Right ventricle myocardium inferior (tissue), 1 donor: ENCODE results near the gene C1QTNF12. TPM values are rescaled to one million over a fixed set of nuclear protein-coding genes. Genes with fewer than 3 reads are reported as not detected.
A peak's percentile ranks its signal among the peaks of the same experiment; 100 is the strongest.

Source experiments
- ATAC-seq: fragments of 200-7000 bp; cut with Tn5 transposase; one replicate; pipeline ENCODE4 v1.9.1; 2020; ENCODE audit warnings: mild to moderate bottlenecking, moderate library complexity
- DNase-seq: peaks from one replicate; pipeline ENCODE4 v3.0.0; 2021; ENCODE audit errors: missing footprints
- intact Hi-C: fragments of 100-400 bp; cut with DNase I; formaldehyde crosslinking; loops from one replicate; pipeline ENCODE4 v1.11.0; 2022
- total RNA-seq: library from RNA; stranded (reverse); fragmentation: NEBNext Ultra II Directional; extraction: Animal tissue kit (Norgen Biotek cat#: 25700); gene quantifications from one replicate; pipeline ENCODE4 v1.2.1, GENCODE V29; 2021
- donor health status: DM: no; HTN: yes; CAD: no; lungs with severe emphysema.

The C1QTNF12 gene
- total RNA-seq, 1 donor from 2014 or later: 0.57 TPM

DNA sequence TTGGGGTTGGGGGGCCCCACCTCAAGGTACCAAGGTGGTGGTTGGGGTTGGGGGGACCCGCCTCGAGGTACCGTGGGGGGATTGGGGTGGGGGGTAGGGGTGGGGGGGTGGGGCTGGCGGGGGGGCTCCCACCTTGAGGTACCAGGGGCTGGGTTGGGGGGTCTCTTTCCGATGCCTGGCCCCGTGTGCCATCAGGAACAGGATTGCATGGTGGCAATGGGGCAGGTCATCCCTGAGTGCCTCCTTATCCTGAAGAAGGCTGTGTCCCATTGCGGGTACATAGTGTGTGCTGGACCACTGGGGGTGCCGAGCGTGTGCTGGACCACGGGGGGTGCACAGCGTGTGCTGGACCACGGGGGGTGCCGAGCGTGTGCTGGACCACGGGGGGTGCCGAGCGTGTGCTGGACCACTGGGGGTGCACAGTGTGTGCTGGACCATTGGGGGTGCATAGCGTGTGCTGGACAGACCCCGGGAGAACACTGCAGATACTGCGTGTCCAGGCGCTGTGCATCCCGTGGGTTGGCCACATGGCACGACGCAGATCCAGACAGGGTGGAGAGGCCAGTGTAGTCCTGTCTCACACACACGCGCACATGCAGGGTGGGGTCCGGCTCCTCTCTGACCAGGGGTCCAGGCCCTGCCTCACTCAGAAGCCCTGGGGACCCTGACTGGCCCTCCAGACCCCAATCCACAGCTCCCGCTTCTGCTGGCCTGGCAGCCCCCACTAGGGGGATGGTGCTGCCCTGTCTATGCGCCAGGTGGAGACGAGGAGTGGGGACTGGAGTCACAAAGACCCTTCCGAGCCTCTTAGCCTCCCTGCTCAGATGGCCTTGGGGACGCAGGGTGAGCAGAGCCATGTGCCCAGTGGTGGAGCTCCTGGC, 37.9 kb upstream of the C1QTNF12 start:
- ATAC-seq (no peak), DNase-seq (peak; percentile 49)
- intact Hi-C loops: no loop called here

DNA sequence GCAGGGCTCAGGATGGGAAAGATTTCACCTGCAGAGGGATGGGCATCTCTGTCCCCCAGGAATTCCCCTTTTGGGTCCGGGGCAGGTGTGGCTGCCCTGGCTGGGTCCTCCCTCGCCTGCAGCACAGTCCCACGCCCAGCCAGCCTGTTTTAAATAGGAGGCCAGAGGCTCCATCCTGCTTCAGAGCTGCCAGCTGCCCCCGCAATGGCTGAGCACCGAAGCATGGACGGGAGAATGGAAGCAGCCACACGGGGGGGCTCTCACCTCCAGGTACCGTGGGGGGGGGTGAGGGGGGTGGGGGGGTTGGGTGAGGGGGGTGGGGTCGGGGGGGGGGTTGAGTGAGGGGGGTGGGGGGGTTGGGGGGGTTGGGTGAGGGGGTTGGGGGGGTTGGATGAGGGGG, 37.3 kb upstream of the C1QTNF12 start:
- DNase-seq (peak; percentile 18), ATAC-seq (no peak)
- intact Hi-C loops: no loop called here

DNA sequence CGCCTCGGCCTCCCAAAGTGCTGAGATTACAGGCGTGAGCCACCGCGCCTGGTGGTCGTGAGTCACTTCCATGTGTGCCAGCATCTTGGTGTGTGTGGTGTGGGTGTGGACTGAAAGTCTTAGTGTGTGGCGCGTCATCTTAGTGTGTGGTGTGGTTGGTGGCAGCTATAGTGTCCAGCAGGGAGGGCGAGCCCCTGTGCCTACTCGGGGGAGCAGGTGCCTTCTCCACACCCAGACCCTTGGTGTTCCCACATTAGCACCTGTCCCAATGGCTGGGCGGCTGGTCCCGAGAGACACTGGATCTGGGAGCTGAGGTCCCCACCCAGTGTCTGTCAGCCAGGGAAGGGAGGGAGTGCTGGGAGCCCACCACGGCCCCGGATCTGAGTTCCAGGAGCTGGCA, 36.5 kb upstream of the C1QTNF12 start:
- DNase-seq (peak; percentile 65), ATAC-seq (no peak)
- intact Hi-C loops: no loop called here

DNA sequence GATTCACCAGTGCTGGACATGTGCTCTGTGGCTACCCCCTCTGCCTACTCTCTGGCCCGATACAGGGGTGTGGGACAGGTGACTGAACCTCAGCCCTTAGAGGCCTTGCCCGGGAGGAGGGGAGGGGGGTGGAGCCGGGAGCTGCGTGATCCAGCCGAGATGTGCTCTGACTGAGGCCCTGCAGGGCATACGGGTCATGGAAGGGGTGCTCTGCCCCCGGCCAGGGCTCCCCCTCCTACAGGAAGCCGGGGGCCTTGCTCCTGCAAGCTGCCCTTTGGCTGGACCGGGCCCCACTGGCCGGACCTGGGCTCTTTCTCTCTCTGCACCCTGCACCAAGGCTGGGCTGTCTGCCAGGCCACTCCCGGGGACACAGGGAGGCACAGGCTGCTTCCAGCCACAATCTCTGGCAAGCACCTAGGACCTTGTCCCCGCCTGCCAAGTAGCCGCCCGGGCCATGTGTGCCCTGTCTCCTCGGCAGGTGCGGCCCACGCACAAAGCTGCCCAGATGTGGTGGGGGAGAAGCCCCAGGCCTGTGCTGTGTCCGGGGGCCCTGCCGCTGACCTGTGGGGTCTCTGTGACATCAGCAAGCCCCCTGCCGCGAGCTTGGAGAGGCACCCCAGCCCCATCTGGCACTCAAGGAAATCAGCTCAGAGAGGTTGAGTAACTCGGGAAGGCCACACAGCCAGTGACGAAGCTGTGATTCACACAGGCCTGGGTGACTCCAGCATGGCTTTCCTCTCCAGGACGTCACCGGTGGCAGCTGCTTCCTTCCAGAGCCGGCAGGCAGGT, 35.2 kb upstream of the C1QTNF12 start:
- intact Hi-C loops: no loop called here
- peak; percentile 89 for DNase-seq
- ATAC-seq: peak; percentile 90

DNA sequence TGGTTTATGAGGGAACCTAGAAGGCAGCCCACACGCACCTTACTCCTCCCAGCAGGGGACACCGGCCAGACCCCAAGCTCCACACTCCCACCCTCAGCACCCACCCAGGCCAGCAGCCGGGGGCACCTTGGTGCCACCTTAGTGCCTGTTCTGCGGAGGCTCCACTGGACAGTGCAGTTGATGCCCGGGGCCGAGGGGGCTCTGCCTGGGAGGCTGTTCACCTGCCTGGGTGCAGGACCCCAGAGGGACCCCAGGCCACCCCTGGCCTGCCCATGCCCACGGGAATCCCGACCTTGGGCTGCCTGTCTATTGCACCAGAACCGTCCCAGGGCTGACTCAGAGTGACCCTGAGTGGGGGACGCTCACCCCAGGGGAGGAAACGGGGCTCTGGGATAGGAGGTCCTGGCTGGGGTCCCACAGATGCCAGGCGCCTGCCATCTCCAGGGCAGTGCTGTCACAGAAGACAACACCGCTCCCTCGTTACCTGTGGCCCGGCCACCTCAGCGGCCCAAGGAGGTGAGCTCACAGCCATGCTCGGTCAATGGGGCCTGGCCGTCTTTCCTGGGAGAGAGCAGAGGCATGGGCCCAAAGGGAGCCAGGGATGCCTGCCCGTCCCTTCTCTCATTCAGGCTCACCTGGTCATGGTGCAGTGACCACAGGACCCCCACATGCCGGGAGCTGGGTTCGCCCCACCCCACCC, 34.4 kb upstream of the C1QTNF12 start:
- DNase-seq (peak; percentile 60), ATAC-seq (no peak)
- intact Hi-C loops: no loop called here

DNA sequence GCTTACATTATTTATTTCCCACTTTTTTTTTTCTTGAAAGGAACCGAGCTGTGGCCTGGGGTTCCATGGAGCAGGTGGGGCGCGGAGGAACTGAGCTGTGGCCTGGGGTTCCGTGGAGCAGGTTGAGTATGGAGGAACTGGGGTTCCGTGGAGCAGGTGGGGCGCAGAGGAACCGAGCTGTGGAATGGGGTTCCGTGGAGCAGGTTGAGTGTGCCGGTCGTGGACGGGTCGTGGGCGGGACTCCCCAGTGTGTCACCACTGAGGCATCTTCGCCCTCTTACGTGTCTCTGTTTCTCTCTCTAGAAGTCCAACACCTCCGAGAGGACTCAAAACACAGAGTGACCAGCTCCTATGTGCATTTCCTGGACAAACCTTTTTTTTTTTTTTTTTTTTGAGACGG, 32.5 kb upstream of the C1QTNF12 start:
- intact Hi-C loops: no loop called here
- ATAC-seq (no peak), DNase-seq (no peak)

DNA sequence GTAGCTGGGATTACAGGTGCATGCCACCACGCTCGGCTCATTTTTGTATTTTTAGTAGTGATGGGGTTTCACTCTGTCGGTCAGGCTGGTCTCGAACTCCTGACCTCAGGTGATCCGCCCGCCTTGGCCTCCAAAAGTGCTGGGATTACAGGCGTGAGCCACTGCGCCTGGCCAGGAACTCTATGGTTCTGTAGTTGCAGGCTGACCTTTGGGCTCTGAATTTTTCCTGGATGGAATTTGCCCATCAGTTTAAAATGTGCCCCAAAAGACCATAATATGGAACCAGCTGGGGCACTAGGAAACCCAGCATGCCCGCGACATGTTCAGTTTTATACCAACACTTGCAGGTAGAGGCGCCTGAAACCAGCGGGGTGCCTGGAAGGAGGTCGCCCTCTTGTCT, 32.1 kb upstream of the C1QTNF12 start:
- DNase-seq (no peak), ATAC-seq (no peak)
- intact Hi-C loops: no loop called here

DNA sequence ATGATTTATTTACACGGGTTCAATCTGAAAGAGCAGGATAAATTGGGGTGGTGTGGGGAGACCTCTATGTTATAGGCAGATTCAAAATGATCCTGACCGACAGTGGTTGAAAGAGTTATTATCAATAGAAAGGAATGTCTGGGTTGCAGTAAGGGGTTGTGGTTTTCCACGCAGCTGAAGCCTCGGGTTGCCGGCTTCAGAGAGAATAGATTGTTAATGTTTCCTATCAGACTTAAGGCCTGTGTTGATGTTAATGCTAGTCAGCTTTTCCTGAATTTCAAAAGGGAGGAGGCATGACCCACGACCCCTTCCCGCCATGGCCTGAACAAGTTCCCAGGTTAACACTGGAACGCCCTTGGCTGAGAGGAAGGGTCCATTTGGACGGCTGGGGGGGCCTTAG, 29.3 kb upstream of the C1QTNF12 start:
- intact Hi-C loops: no loop called here
- ATAC-seq (no peak), DNase-seq (no peak)

DNA sequence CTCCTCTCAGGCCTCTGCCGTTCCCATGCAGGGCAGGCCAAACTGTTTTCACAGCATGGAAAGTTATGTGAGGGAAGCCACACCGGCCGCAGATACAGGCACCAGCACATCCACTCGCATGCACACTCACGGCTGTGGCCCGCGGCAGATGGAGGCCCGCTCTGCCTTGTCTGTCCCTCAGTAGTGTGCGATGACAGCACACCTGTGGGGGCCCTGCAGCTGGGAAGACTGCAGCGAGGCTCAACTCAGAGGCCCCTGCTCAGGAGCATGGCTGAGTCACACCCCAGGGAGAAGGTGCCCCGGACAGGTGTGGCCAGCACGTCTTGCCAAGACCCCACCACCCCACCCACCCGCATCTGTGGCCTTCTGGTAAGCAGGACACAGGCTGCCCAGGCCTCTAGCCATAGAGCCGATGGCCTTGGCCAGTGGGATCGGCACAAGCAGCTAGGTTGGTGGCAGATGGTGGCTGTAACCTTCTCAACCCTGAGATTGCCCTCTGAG, 28.5 kb upstream of the C1QTNF12 start:
- intact Hi-C loops: no loop called here
- DNase-seq (peak; percentile 56), ATAC-seq (no peak)

DNA sequence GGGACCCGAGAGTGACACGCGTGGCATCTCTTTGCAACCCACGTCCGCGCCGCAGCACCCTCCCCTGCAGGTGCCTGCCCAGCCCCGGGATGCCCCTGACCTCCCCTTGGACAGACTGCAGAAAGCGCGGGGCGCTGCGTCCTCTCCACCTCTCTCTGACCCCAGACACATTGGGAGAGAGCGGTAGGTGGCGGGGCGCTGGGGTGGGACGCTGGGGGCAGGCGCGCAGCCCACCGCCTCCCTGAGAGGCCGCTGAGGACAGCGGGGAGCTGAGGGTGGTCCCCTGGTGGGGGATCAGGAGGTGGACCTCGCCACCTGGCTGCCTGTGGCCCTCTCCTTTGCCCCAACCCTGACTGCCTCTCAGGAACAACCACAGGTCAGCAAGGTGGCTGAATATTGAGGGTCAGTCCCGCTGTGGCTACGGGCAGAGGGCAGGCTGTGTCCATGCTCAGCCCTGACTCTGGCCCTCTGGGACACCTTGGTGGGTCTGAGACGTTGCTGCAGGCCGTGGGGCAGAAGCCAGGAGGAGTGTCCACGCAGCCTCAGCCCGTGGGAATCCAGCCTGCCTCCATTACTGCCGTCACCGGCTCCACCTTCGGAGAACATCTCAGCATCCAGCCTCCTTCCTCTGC, 27.9 kb upstream of the C1QTNF12 start:
- ATAC-seq (peak; percentile 51), DNase-seq (no peak)
- intact Hi-C loops: no loop called here

DNA sequence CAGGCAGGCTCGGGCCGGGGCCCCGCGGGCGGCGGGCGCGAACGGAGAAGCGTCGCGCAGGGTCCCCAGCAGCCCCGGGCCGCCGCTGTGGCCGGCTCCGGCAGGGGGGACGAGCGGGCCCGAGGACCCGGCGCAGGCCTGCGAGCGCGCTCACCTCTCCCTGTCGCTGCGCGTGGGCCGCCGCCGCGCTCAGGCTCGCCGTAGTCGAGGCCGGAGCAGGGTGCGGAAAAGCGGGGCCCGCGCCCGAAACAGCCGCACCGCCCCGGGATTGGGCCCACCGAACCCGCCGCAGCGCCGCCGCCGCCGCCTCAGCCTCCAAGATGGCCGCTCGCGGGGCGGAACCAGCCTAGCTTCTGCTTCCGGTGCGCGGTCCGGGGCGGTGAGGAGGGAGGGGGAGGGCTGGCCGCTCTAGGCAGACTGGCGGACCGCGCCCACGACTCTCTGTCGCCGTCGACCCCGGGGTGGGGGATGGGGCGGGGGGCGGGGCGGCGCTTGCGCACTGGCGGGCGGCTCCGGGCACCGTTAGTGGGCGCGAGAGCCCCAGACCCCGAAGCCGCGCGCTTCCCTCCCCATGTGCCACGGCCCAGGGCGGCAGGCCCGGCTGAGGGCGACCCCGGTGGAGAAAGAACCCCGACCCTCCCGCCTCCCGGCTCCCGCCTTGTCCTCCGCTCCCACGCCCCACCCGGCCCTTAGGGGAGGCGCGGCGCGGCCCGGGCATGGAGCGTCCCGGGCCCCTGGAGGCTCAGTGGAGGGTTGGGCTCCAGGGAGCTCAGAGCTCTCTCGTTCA, 27.2 kb upstream of the C1QTNF12 start, which contains the start of gene UBE2J2:
UBE2J2 (minus strand) TSS at position 343 of the 787 bp plus-strand sequence. CDS start 5,862 bp downstream, outside the sequence.
- DNase-seq (peak; percentile 97), ATAC-seq (peak; percentile 98)
- intact Hi-C loops: loop anchor here (2.0 kb wide), 1 partner anchor 41 kb away; the partner anchor contains the start of genes B3GALT6 and SDF4

DNA sequence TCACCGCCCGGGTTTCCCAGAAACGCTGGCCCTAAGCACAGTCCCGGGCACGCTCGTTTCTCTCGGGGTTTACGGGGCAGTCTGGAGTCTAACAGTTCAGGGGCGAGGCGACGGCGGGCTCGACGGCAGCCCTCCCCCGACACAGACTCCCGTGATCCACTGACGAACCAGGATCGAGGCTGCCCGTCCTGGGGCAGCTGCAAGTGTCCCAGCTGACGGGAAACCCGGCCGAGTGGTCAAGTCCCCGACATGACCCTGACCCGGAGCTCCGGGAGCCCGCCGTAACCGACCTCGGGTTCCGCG, 26.6 kb upstream of the C1QTNF12 start:
- DNase-seq: peak; percentile 75
- ATAC-seq: no peak
- intact Hi-C loops: loop anchor here (2.0 kb wide), 1 partner anchor 40 kb away; the partner anchor contains the start of genes B3GALT6 and SDF4

DNA sequence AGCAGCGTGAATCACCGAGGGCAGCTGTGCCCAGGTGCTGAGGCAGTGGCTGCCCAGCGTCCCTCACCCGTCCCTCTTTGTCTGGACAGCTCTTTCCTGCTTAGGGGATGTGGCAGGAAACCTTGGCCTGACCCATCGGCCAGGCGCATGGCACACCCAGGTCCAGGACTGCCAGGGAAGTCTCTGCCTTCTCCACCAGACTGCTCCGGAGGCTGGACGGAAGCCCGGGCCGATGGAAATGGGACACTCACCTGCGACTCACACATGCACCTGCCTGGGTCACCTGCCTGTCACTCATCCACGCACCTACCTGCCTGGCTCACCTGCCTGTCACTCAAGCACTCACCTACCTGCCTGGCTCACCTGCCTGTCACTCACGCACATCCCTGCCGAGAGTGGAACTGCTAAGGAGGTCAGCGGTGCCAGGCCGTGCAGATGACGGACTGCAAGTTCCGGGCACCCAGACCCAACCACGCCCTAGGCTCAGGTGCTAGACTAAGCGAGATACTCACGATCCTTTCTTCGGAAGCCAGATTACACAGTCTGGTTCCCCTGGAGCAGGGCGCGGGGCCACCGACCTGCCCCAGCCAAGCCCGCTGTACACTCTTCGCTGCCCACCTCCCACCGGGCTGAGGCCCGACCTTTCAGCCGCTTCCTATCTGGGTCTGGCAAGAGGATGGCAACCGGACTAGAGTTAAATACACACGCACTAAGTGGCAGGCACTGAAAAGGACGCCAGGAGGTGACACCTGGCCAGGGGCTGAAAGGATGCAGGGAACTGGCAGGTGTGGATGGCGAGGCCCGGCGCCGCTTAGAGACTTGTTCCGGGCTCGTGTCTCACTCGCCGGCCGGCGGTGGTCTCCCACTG, 26.1 kb upstream of the C1QTNF12 start:
- intact Hi-C loops: loop anchor here (2.0 kb wide), 1 partner anchor 40 kb away; the partner anchor contains the start of genes B3GALT6 and SDF4
- DNase-seq: peak; percentile 44
- ATAC-seq: no peak

DNA sequence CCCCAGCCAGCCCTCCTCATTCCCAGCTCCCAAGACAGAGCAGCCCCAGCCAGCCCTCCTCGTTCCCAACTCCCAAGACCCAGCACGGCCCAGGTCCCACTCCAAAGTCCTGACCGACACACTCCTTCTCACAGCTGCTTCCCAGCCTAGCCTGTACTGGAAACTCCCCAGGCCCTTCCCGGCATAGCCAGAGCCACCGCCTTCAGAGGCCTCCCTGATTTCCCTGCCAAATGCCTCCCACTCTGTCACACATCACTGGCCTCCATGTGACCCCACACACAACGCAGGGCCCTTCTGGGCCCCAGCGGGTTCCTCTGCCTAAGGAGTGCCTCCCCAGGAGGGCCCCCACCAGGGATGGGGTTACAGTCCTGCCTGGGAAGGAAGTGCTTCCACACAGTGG, 24.3 kb upstream of the C1QTNF12 start:
- intact Hi-C loops: no loop called here
- no peak for ATAC-seq
- peak; percentile 37 for DNase-seq

DNA sequence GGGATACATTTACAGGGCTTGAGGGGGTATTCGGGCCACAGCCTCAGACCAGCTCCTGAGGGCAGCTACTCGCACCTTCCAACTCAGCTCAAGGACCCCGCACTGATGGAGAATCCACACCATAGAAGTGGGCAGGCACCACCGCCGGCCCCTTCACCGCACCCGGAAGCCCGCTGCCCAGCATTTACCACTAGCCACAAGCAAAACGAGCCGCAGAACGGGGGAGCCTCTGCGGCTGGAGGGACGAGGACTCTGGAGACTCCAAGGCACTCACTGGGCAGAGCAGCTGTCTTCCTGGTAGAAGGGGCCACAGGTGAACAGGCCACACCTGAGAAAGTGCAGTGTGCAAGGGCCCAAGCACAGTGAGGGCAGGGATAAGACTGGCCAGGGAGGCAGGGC, 21.8 kb upstream of the C1QTNF12 start:
- intact Hi-C loops: no loop called here
- ATAC-seq (no peak), DNase-seq (peak; percentile 30)

DNA sequence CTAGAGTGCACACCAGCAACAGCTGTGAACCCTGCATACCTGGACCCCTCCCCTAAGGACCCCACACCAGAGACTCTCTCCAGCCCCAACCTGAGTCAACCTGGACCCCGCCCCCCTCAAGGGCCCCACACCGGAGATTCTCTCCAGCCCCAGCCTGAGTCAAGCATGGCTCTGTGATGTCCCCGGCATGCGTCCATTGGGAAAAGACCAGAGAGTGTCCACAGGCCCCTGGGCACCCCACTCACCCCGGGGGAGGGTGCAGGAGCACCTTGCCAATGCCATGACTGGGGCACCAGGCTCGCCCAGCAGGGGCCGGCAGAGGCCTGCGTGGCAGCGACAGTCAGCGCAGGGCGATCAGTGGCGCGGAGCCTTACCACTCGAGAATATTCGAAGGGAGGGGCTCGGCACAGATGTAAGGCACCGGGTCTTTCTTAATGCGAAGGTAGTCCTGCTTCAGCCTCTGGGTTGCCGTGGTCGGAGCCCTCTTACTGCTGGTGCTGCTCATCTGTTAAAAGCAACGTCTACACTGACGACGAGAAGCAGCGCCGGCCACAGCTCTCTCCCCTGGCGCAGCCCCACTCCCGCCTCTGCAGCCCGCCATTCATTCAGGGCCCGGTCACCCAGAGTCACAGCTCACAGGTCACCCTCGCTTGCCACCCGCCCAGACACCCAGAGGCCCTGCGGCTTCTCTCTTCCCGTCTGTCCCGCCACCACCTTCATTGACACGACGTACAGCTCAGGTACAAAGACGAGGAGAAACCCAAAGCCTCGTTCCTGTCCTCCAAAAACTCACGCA, 21.2 kb upstream of the C1QTNF12 start:
- ATAC-seq (no peak), DNase-seq (peak; percentile 39)
- intact Hi-C loops: no loop called here
